22Rv1 (cell line): ENCODE measurements around the gene RXFP4.

Experiments
- CTCF ChIP-seq: fragments of 450-650 bp; IDR thresholded peaks from 2 replicates; pipeline ENCODE4 v1.5.1; 2017; ENCODE audit warnings: mild to moderate bottlenecking
- ZFX ChIP-seq: fragments of 450-650 bp; IDR thresholded peaks from 2 replicates; pipeline ENCODE4 v1.6.1; 2017; ENCODE audit warnings: antibody characterized with exemption, borderline replicate concordance

- 0 out of 2 replicates have a peak, but pooled peaks have one; percentile 6 for TF ChIP-seq CTCF
- TF ChIP-seq ZFX, result no peak
These were observed 33.0 kb downstream of the RXFP4 start for GRCh38 chr1:155974208-155975115.
